NCI-H524 (cell line): Measurements from ENCODE around the gene CALD1.

Source experiments
- DNase-seq, 2 experiments: peaks; one replicate each; lab custom pipeline; 2025; lab: John Stamatoyannopoulos, UW

CALD1 gene

GRCh38 chr7:135001390-135002165 lies 222.1 kb downstream of the CALD1 start:
- DNase-seq = no peak

GRCh38 chr7:135012229-135012628 lies 232.8 kb downstream of the CALD1 start:
- no peak for DNase-seq
